GM19328 (cell line): Measurements from ENCODE around the gene PRSS53.

Experiments
- ATAC-seq: cut with Tn5 transposase; IDR thresholded peaks from one replicate; pipeline ENCODE4 v1.9.1; 2021; ENCODE audit warnings: mild to moderate bottlenecking, moderate library complexity; ENCODE audit not compliant: unreplicated experiment

PRSS53 gene

DNA sequence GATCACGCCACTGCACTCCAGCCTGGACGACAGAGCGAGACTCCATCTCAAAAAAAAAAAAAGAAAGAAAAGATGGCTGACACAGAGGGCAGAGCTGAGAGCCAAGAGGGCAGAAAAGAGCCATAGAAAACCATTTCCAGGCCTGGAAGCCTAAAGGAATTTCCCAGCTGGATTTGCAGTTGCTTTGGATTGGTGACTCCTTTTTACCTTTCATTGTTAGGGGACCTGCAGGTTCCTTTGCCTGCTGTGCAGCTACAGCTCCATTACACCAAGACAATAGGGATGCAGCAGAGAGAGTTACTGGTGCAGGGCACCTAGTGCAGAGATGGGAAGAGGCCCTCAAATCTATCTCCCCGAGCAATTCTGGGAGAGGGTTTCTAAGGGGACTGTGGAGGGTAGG is 33.1 kb downstream of the PRSS53 start:
- ATAC-seq = no peak

DNA sequence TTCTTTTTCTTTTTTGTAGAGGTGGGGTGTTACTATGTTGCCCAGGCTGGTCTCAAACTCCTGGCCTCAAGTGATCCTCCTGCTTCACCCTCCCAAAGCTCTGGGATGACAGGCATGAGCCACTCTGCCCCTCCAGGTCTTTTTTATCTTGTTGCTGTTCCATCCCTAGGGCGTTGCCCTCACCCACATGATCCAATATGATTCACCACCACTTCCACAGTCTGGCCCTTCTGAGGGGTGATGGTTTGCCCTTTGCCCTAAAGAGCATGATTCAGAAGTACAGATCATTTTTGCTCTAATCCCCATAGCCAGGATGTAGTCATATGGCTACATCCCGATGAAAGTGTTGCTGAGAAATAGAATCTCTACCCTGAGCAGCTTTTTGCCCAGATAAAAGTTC is 36.6 kb downstream of the PRSS53 start:
- no peak for ATAC-seq

DNA sequence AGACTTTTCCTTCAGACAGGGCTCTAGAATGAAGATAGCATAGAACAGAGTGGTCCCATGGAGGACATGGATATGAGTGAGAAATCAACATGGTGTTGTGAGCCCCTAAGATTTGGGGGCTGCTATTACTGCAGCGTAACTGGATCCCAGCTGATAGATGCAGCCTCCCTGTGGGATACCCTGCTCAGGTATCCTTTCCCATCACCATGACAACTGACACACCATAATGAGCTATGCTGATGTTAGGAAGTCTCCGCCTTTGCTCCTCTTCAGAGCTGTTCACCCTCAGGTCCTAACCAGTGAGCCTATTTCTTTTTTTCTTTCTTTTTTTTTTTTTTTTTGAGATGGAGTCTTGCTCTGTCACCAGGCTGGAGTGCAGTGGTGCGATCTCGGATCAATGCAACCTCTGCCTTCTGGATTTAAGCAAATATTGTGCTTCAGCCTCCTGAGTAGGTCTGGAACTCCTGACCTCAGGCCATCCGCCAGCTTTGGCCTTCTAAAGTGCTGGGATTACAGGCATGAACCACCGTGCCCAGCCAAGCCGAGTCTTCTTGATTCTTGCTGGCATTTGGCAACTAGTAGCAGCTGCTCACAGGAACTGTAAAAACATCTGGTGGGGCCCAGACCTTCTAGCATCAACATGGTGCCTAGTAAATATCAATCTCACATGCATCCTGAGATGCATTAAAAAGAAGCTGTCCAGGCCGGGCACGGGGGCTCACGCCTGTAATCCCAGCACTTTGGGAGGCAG is 38.3 kb downstream of the PRSS53 start:
- no peak for ATAC-seq

DNA sequence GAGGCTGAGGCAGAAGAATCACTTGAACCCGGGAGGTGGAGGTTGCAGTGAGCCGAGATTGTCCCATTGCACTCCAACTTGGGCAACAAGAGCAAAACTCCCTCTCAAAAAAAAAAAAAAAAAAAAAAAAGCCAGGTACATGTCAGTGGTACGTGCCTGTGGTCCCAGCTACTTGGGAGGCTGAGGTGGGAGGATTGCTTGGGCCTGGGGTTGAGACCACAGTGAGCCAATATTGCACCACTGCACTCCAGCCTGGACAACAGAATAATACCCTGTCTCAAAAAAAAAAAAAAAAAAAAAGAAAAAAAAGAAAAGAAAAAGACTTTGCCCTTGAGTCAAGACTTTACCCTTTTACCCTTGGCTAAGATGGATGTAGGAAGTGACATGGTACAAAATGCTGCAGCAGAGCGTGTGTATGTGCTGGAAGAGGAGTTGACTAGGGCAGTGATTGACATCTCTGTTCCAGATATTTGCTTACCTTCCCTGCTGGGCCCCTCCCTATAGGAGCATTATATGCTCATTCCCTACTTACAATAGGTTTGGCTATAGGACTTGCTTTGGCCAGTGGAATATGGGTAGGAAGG is 44.8 kb downstream of the PRSS53 start:
- no peak for ATAC-seq

DNA sequence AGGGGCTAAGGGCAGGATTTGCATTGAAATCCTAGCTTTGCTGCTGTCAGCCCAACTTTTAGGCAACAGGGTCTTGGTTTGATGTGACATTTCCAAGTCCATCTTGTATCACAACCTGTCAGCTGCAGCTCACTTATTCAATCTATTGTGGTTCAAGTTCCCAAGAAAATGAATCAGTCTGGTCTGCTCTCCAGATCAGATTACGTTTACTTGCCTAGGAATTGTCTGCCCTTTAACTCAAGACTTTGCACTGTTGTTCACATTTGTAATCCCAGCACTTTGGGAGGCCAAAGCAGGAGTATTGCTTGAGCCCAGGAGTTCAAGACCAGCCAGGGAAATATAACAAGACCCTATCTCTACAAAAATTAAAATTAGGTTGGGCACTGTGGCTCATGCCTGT is 45.4 kb downstream of the PRSS53 start:
- ATAC-seq = no peak

DNA sequence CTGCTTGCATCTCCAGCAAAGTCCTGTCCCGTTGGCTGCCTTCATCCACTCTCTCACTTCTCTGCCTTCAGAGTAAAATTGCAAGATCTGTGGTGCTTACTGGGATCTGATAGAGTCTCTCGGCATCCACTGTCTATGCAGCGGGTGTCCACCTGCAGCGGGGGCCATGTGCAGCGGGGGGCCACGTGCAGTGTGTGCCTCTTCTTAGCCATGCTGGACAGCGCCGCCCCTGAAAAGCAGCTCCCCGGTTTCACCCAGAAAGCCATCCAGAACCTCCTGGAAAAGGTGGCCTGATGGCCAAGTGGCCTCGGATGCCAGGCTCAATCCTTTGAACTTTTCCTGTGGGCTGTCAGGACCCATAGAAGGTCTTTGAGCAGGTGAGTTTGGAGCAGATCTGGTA is 45.9 kb downstream of the PRSS53 start:
- ATAC-seq = no peak

DNA sequence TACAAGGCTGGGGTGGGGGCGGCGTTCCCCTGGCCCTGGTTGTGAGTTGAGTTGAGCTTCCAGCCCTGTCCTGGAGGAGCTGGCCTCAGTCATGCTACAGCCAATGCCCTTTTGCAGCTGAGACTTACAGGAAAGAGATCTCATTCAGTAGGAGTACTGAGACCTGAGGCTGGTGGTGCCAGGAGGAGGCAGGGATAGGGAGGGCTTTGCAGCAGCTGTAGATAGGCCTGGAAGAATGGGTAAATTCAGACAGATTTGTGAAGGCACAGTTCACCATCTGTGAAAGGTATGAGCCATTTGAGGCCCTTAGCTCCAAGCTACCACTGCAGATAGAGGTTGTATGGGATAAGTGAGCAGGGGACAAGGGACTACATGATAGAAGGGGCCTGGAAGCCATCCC is 49.8 kb downstream of the PRSS53 start:
- no peak for ATAC-seq

DNA sequence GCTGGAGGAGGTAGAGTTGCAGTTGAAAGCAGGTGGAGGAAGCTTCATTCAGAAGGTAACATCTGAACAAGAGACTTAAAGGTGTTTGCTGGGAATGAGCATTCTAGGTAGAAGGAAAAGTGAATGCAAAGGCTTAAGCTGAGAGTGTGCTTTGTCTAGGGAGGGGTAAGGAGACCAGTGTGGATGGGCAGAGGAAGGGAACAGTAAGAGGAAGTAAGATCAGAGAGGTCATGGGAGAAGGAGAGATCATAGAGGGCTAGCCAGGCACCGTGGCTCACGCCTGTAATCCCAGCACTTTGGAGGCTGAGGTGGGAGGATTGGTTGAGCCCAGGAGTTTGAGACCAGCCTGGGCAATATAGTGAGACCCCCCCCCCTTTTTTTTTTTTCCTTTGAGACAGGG is 52.1 kb downstream of the PRSS53 start:
- ATAC-seq = no peak

DNA sequence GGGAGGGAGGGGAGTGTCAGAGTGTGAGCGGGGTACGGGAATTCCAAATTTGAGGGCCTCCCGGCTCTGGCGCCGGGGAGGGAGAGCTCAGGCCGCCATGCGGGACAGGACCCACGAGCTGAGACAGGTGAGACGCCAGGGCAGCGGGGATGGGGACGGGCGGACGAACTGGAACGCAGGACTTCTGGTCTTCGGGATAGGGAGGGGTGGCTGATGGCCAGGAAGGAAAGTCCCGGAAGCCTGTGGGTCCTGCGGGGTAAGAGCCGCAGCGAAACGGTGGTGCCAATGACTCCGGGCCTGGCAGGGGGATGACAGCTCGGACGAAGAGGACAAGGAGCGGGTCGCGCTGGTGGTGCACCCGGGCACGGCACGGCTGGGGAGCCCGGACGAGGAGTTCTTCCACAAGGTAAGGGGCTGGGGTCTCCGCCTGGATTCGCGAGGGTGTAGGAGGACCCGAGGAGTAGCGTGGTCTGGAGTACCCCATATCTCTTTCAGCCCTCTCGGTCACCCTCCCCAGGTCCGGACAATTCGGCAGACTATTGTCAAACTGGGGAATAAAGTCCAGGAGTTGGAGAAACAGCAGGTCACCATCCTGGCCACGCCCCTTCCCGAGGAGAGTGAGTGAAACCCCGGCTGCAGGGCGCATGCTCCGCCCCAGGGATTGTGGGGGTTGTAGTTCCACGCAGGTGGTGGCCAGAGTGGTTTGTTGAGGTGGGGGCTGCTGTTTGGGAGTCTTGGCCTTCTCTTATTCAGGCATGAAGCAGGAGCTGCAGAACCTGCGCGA is 54.8 kb downstream of the PRSS53 start:
- ATAC-seq = peak; percentile 39
